NCI-H2107 treated with DMSO at 0.1 percent for 48 hours (cell line): ENCODE results near the gene FCN3.
"Not testable (repeated sequence)": the region's sequence is repeated elsewhere in the genome, so short reads cannot be mapped to it uniquely, and the experiment has no call there.

Experiments
- DNase-seq: peaks from one replicate; lab custom pipeline; 2025; ENCODE audit not compliant: unreplicated experiment; lab: John Stamatoyannopoulos, UW

FCN3 gene

GRCh38 chr1:27399251-27400025 is 24.8 kb upstream of the FCN3 start:
- DNase-seq = no peak

DNA sequence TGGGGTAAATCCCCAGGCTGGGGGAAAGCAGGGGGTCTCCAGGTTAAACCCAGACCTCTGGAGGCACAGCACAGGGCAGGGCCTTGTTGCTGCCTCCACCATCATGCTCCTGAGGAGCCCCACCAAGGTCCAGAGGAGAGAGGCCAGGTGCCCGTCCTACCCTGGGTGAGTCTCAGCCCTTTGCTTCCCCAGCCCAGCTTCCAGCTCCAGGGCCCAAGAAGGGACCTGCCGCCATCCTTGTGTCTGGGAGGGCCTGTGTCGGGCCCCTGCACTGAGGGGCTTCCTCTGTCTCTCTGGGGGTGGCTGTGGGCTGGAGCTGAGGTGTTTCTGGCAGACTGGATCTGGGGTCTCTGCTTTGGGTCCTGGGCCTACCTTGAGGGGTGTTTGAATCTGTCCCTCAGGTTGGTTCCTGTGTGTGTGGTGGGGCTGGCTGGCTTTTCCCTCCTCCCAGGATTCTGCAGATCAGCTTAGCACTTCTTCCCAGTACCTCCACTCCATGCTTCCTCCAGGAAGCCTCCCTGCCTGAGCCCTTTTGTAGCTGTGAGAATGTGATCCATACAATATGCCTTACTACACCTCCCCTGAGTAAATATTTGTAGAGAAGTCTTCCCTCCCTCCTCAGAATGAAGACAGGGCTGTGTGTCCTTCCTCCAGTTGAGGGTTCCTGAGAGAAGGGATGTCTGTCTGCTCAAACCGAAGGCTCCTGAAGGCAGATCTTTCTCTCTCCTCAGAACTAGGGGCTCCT is 24.0 kb upstream of the FCN3 start:
- DNase-seq = no peak

- DNase-seq = no peak
Measured at GRCh38 chr1:27397749-27398148, 23.1 kb upstream of the FCN3 start.

DNA sequence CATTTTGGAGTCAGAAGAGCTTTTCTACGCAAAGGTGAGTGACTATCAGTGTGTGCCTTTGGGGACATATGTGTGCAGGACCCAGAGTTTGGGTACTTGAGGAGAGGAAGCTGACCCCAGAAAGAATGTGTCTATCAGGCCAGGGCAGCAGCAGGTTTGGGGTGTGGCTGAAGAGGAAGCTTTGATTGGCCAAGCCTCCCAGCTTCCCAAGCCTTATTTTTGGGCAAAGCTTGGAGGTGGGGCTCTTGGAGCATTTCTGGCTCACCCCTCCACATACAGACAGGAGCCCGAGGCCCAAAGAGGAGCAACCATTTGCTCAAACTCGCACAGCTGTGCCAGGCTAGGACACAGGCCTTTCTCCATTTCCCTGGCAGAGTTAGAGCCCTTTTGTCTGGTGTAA is 22.5 kb upstream of the FCN3 start:
- no peak for DNase-seq

DNA sequence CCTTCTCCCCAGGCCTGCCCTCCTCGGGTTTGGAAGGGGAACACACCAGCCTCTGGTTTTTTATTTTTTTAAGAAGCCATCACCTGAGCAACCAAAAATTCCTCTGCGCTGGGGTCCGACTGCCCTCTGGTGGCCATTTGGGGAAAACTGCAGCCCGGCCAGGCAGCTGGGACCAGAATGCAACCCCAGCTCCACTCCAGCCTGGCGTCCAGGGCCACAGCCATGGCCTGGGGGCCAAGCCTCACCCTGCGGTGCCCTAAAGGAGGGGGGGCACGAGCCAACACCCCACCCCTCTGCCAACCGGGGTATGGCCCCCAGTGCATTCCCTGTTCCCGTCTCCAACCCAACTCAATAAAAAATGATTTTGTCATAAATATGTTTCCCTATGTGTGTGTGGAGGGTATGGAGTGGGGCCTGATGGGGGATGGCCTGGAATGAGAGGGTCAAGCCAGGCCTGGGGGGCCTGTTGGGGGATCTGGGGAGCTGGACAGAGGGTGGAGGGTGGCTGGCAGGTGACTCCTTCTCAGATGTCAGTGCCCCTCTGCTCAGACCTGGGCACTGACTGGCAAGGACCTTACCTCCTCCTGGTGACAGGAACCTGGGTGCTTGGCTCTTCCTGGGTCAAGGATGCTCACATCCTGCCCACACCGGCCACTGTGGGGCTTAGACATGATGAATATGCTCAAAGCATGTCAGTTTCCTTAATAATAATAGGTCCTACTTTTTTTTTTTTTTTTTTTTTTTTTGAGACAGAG is 21.0 kb upstream of the FCN3 start:
- DNase-seq = peak; percentile 82

- DNase-seq = no peak
Measured at GRCh38 chr1:27394925-27395324, 20.3 kb upstream of the FCN3 start.

DNA sequence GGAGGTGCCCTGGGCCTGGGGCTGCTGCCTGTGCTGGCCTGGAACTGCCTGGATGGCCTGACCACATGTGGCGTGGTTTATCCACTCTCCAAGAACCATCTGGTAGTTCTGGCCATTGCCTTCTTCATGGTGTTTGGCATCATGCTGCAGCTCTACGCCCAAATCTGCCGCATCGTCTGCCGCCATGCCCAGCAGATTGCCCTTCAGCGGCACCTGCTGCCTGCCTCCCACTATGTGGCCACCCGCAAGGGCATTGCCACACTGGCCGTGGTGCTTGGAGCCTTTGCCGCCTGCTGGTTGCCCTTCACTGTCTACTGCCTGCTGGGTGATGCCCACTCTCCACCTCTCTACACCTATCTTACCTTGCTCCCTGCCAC is 19.6 kb upstream of the FCN3 start:
- DNase-seq = no peak

DNA sequence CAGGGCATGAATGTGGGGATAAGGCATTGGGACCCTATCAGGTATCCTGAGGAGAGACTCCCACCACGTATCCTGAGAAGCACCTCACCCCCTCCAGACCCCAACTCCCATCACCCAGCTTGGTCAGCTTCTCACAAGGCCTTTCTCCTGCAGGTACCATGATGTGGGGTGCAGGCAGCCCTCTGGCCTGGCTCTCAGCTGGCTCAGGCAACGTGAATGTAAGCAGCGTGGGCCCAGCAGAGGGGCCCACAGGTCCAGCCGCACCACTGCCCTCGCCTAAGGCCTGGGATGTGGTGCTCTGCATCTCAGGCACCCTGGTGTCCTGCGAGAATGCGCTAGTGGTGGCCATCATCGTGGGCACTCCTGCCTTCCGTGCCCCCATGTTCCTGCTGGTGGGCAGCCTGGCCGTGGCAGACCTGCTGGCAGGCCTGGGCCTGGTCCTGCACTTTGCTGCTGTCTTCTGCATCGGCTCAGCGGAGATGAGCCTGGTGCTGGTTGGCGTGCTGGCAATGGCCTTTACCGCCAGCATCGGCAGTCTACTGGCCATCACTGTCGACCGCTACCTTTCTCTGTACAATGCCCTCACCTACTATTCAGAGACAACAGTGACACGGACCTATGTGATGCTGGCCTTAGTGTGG is 19.1 kb upstream of the FCN3 start:
- DNase-seq = no peak

- no peak for DNase-seq
Measured at GRCh38 chr1:27392778-27393635, 18.4 kb upstream of the FCN3 start.

GRCh38 chr1:27392096-27392777 is 17.6 kb upstream of the FCN3 start, which contains the start of gene GPR3:
Gene GPR3 (plus strand): TSS chr1:27392622. CDS start chr1:27393799, 1,177 bp downstream.
- DNase-seq = peak; percentile 66

- DNase-seq = peak; percentile 25
Measured at GRCh38 chr1:27391511-27392095, 17.0 kb upstream of the FCN3 start.

DNA sequence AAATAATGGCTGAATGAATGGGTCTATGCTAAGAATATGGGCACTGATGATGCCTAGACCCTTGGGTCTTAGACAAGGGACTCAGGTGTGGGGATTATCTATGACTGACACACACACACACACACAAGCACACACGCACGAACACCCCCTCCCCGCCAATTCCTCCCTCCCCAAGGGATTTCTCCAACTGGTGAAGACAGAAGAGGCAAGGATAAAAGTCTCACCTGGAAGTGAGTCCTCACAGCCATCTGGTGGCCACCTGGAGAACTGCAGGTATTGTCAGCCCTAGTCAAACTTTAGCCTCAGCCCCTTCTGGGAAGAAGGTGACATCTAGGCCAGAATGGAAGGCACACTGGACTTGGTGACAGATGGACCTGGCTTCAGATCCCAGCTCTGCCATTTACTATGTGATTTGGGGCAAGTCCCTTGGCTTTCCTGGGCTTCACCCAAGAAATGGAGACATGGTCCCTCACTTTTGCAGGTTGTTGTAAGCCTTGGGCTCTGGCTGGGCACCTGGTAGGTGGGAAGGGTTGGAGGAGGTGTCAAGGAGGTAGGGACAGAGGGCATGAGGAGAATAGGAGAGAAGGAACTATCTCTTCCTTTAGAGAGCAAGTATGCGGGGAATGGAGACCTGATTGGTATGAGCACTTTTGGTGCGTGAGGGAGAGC is 13.8 kb upstream of the FCN3 start:
- peak; percentile 64 for DNase-seq

DNA sequence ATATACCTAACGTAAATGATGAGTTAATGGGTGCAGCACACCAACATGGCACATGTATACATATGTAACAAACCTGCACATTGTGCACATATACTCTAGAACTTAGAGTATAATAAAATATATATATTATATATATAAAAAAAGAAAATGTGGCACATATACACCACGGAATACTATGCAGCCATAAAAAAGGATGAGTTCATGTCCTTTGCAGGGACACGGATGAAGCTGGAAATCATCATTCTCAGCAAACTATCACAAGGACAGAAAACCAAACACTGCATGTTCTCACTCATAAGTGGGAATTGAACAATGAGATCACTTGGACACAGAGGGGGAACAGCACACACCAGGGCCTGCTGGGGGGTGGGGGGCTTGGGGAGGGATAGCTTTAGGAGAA is 10.2 kb upstream of the FCN3 start:
- not testable (repeated sequence) for DNase-seq

GRCh38 chr1:27383661-27384060 is 9.0 kb upstream of the FCN3 start:
- no peak for DNase-seq

DNA sequence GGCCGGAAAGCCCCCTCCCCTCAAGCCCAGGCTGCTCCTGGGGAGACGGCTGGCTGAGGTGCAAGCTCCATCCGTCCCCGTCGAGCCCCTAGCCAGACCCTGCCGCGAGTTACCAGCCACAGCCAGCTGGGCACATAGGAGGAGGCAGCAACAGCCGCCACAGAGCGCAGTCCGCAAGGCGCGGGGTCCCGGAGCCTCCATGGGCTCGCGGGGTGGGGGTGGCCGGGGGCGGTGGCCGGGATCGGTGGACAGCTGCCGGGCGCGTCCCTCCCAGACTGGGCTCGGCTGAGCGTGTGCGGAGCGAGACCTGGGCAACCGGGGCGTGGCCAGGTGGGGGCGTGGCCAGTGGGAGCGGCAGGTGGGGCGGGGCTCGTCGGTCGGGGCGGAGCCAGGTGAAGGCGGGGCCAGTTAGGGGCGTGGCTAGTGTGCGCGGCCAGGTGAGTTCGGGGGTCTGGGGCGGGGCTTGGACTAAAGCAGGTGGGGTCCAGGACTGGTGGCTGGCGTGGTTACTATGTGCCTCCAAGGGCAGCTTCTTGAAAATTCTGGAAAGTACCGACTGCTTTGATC is 8.5 kb upstream of the FCN3 start, which contains the start of gene CD164L2:
Gene CD164L2 (minus strand): TSS at position 295 of the 567 bp plus-strand sequence. CDS start 94 bp downstream, at position 201.
- DNase-seq = no peak

- no peak for DNase-seq
Measured at GRCh38 chr1:27381969-27382762, 7.5 kb upstream of the FCN3 start.
